ENCODE measurements around the gene TPRG1. TPM values are rescaled to one million over a fixed set of nuclear protein-coding genes. Genes with fewer than 3 reads are reported as not detected.

The TPRG1 gene
- total and polyA plus RNA-seq, 2 of the 4 experiments (the other 2 are of a cell fraction) = 0.17 TPM; not detected in 1

GRCh38 chr3:189186101-189186500 lies 14.3 kb downstream of the TPRG1 start:
- in situ Hi-C loops (cut with MboI; ENCODE audit: low sequenced_read_pairs) (no loop called here), dilution Hi-C loops (cut with HindIII; ENCODE audit: low sequenced_read_pairs, unreplicated experiment) (no loop called here), intact Hi-C loops (cut with micrococcal nuclease) (no loop called here)
- no peak overlapping the region for H4K8ac ChIP-seq (ENCODE audit: low read depth in 2 of 2, low read length in 2 of 2)
- H2AFZ ChIP-seq (replicated peaks; ENCODE audit: low read length, poor library complexity) = no peak overlapping the region
- BruUV-seq (replicated peaks) = no TSS peak
- H3K18ac ChIP-seq (ENCODE audit: low read depth, low read length) = no peak overlapping the region
- no CpG with 5 or more reads among the region's 4 CpGs for WGBS, 2 experiments (ENCODE audit: extremely low coverage in 2 of 2, insufficient read length in 1 of 2)
- H2BK120ac ChIP-seq (ENCODE audit: low read depth, low read length) = no peak overlapping the region
- no peaks in the 10 kb centered on the region for H3K4me1 ChIP-seq (ENCODE audit: control insufficient read depth, insufficient read depth, low read length)
- POLR2A ChIA-PET (ENCODE audit: unreplicated experiment) = no interaction called here
- no peak overlapping the region for H3K56ac ChIP-seq (ENCODE audit: extremely low read depth, insufficient read depth, low read length)
- no peak for TF ChIP-seq RFX5 (IDR thresholded peaks at IDR 0.05; ENCODE audit: low read depth, low read length)
- H3K27me3 ChIP-seq (ENCODE audit: control insufficient read depth, insufficient read depth, low read length) = no peaks in the 10 kb centered on the region
- H3K4me3 ChIP-seq (ENCODE audit: insufficient read depth, low read depth, low read length) = no peak overlapping the region
- CTCF ChIA-PET = interaction anchor here (0.6 kb wide), 1 partner anchor 1450 kb away, joined by 4 read pairs; no protein-coding TSS in a partner anchor
- no peak overlapping the region for H4K91ac ChIP-seq (ENCODE audit: insufficient read depth, low read depth, low read length)
- H3K4ac ChIP-seq (ENCODE audit: low read depth, low read length) = no peak overlapping the region
- H2BK20ac ChIP-seq (ENCODE audit: low read depth, low read length) = no peak overlapping the region
- no peak overlapping the region for H2BK15ac ChIP-seq (ENCODE audit: low read depth, low read length)
- H3K14ac ChIP-seq (replicated peaks; ENCODE audit: low read depth, low read length) = no peak overlapping the region
- ATAC-seq (ENCODE audit: low read depth) = no peak
- H3K9me1 ChIP-seq (ENCODE audit: insufficient read depth, low read length) = no peaks in the 10 kb centered on the region
- no peak overlapping the region for H3K4me2 ChIP-seq (ENCODE audit: low read depth, low read length)
- H3K9ac ChIP-seq (ENCODE audit: low read depth, low read length) = no peak overlapping the region
- H3K36me3 ChIP-seq (ENCODE audit: control insufficient read depth, insufficient read depth, low read length) = no peaks in the 10 kb centered on the region
- no peaks in the 10 kb centered on the region for H3K79me1 ChIP-seq (ENCODE audit: low read depth in 1 of 2, low read length in 2 of 2)
- H3K27ac ChIP-seq (ENCODE audit: insufficient read depth, low read length) = no peak overlapping the region
- no peak overlapping the region for H4K5ac ChIP-seq (ENCODE audit: low read depth, low read length)
- H2BK5ac ChIP-seq (ENCODE audit: low read depth, low read length, poor library complexity, severe bottlenecking) = no peak overlapping the region
- H2AK9ac ChIP-seq (replicated peaks; ENCODE audit: low read depth, low read length, poor library complexity) = no peak overlapping the region
- no peaks in the 10 kb centered on the region for H4K20me1 ChIP-seq (ENCODE audit: insufficient read depth, low read length)
- H2AK5ac ChIP-seq (ENCODE audit: low read depth, low read length) = no peak overlapping the region
- no peaks in the 10 kb centered on the region for H3K9me3 ChIP-seq (ENCODE audit: control insufficient read depth, insufficient read depth, low read length)
- DNase-seq = peak; percentile 15
- H3K23ac ChIP-seq (ENCODE audit: low read depth, low read length) = no peak overlapping the region
